Measurements from ENCODE around the gene SURF4. TPM values are rescaled to one million over a fixed set of nuclear protein-coding genes. Genes with fewer than 3 reads are reported as not detected.
A peak's percentile ranks its signal among the peaks of the same experiment; 100 is the strongest.

Gene SURF4
- total and polyA plus RNA-seq, 2 of the 13 experiments (the other 11 are each of a cell fraction or from before 2014, with no cell fraction given) = 220 to 265 TPM

DNA sequence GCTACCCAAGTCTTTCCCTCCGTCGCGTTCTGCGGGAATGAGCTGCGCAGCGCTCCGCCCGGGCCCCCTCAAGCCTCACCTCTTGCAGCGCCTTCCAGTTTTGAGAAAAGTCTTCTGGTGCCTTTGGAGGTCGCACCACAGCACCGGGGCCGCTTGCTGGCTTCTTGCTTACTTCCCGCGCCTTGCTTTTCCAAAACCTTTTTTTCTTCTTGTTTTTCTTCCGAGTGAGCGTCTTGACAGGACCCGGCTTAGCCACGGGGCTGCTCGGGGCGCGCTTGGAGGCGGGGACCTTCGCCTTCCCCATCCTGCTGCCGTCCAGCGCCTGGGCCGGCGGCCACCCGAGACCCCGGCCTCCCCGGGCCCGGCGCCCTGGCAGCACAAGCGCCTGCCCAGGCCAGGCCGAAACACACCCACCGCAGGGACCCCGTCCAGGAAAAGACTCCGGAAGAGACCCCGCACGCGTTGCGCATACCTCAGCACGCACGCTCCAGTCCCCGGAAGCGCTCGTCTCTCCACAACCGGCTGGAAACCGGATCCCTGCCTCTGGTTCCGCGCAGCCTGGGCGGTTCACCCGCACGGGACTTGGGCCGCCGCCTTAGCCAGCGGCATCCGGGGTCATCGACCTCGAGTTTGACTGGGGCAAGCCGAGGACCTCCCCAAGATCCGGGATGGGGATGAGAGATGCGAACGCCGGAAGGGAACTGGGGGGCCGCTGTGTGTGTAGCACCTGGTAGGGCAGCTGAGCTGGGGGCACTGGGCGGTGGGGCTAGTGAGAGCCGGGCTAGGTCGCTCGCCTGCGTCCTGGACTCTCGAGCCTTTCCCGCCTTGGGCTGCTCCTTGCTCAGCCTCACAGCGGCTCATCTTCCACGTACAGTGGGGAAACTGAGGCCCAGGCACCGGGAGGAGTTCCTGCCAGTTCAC is 41.9 kb upstream of the SURF4 start, which contains the start of gene REXO4 (continued):
- TF ChIP-seq, protein P1, sequence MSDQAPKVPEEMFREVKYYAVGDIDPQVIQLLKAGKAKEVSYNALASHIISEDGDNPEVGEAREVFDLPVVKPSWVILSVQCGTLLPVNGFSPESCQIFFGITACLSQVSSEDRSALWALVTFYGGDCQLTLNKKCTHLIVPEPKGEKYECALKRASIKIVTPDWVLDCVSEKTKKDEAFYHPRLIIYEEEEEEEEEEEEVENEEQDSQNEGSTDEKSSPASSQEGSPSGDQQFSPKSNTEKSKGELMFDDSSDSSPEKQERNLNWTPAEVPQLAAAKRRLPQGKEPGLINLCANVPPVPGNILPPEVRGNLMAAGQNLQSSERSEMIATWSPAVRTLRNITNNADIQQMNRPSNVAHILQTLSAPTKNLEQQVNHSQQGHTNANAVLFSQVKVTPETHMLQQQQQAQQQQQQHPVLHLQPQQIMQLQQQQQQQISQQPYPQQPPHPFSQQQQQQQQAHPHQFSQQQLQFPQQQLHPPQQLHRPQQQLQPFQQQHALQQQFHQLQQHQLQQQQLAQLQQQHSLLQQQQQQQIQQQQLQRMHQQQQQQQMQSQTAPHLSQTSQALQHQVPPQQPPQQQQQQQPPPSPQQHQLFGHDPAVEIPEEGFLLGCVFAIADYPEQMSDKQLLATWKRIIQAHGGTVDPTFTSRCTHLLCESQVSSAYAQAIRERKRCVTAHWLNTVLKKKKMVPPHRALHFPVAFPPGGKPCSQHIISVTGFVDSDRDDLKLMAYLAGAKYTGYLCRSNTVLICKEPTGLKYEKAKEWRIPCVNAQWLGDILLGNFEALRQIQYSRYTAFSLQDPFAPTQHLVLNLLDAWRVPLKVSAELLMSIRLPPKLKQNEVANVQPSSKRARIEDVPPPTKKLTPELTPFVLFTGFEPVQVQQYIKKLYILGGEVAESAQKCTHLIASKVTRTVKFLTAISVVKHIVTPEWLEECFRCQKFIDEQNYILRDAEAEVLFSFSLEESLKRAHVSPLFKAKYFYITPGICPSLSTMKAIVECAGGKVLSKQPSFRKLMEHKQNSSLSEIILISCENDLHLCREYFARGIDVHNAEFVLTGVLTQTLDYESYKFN (CRISPR knock-in tag; conservative IDR thresholded peaks at IDR 0.05) = peak; percentile 59
- TF ChIP-seq TRIM24 (CRISPR knock-in tag; IDR thresholded peaks at IDR 0.05) (no peak), ZNF446 (CRISPR knock-in tag; IDR thresholded peaks at IDR 0.05) (no peak), PAWR (CRISPR knock-in tag; IDR thresholded peaks at IDR 0.05; ENCODE audit: borderline replicate concordance) (no peak), ZNF678 (CRISPR knock-in tag; IDR thresholded peaks at IDR 0.05) (no peak), TFDP2 (CRISPR knock-in tag; IDR thresholded peaks at IDR 0.05) (peak; percentile 70), ZNF788 (CRISPR knock-in tag; IDR thresholded peaks at IDR 0.05; ENCODE audit: borderline replicate concordance) (peak; percentile 98), MZF1 (CRISPR knock-in tag; IDR thresholded peaks at IDR 0.05; ENCODE audit: borderline replicate concordance) (no peak), ZNF746 (CRISPR knock-in tag; IDR thresholded peaks at IDR 0.05) (no peak), ZNF850 (CRISPR knock-in tag; conservative IDR thresholded peaks at IDR 0.05) (peak; percentile 70; the same call in 1 of the 2 replicates), DZIP1 (CRISPR knock-in tag; IDR thresholded peaks at IDR 0.05) (no peak), ZNF280D (CRISPR knock-in tag; IDR thresholded peaks at IDR 0.05) (no peak; the same call in 1 of the 2 replicates), ZNF878 (CRISPR knock-in tag; IDR thresholded peaks at IDR 0.05) (no peak; the same call in none of the 2 replicates)
- TF ChIP-seq, protein P2, sequence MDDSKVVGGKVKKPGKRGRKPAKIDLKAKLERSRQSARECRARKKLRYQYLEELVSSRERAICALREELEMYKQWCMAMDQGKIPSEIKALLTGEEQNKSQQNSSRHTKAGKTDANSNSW (CRISPR knock-in tag; IDR thresholded peaks at IDR 0.05; ENCODE audit: borderline replicate concordance) = no peak
